H1 (cell line): ENCODE results near the gene DGKI. TPM values are rescaled to one million over a fixed set of nuclear protein-coding genes. Genes with fewer than 3 reads are reported as not detected.

Experiments used
- CTCF ChIA-PET: fragments of 300-600 bp; sonication (Branson Sonifier 250); formaldehyde crosslinking; loops from one replicate; lab custom pipeline; 2021; ENCODE audit not compliant: partially characterized antibody; lab: Charles Lee
- POLR2A ChIA-PET: fragments of 300-600 bp; sonication (Branson Sonifier 250); formaldehyde crosslinking; loops from one replicate; lab custom pipeline; 2021; ENCODE audit warnings: inconsistent platforms; ENCODE audit not compliant: partially characterized antibody; lab: Charles Lee
- DNase-seq, 2 experiments: peaks; one replicate each; pipeline versions ENCODE4 v3.0.0 to v3.0.0-alpha.2; 2010 to 2022; ENCODE audit warnings: low spot score in 2 of 2, low read depth in 1 of 2, mixed read lengths in 1 of 2
- FAIRE-seq: peaks from 2 replicates; lab custom pipeline; 2011; peaks lifted over from hg19 to GRCh38; lab: Jason Lieb, UNC
- H2AFZ ChIP-seq: 2 replicates; pipeline ENCODE4 v1.8.1; 2012; ENCODE audit warnings: low read length, inconsistent platforms
- H2AK5ac ChIP-seq: 2 replicates; pipeline ENCODE4 v1.6.1; 2013; ENCODE audit warnings: low read depth, low read length
- H2BK120ac ChIP-seq: replicated peaks from 2 replicates; pipeline ENCODE3; 2013; ENCODE audit warnings: low read depth, low read length, inconsistent platforms
- H2BK12ac ChIP-seq: 2 replicates; pipeline ENCODE4 v1.6.1; 2013; ENCODE audit warnings: low read depth, low read length
- H2BK15ac ChIP-seq: 2 replicates; pipeline ENCODE4 v1.6.1; 2013; ENCODE audit warnings: low read length
- H2BK20ac ChIP-seq: 2 replicates; pipeline ENCODE4 v1.6.1; 2013; ENCODE audit warnings: low read length
- H2BK5ac ChIP-seq: 2 replicates; pipeline ENCODE4 v1.6.1; 2013; ENCODE audit warnings: low read depth, low read length
- H3K14ac ChIP-seq: 2 replicates; pipeline ENCODE4 v1.6.1; 2013; ENCODE audit warnings: inconsistent platforms; ENCODE audit not compliant: insufficient read length
- H3K18ac ChIP-seq: 2 replicates; pipeline ENCODE4 v1.6.1; 2013; ENCODE audit warnings: low read length; ENCODE audit errors: extremely low read depth
- H3K23ac ChIP-seq: 2 replicates; pipeline ENCODE4 v1.6.1; 2013; ENCODE audit warnings: inconsistent platforms; ENCODE audit not compliant: insufficient read length
- H3K23me2 ChIP-seq: 2 replicates; pipeline ENCODE4 v1.6.1; 2013; ENCODE audit warnings: low read depth, low read length
- H3K27ac ChIP-seq: 2 replicates; pipeline ENCODE4 v1.6.1; 2011; ENCODE audit warnings: low read depth, low read length, inconsistent platforms
- H3K27me3 ChIP-seq, 4 experiments: replicated peaks in 1 of 4; 1 replicate in 1 of 4; 2 replicates in 3 of 4; pipeline versions ENCODE4 v1.6.1 to v1.8.1; 2011 to 2013; ENCODE audit warnings: low read length in 3 of 4, mild to moderate bottlenecking in 3 of 4, inconsistent platforms in 2 of 4, mixed read lengths in 2 of 4, moderate library complexity in 1 of 4; ENCODE audit not compliant: control insufficient read depth in 3 of 4, insufficient read depth in 3 of 4; ENCODE audit errors: extremely low read depth in 1 of 4
- H3K36me3 ChIP-seq, 4 experiments: 2 replicates each; pipeline versions ENCODE4 v1.6.1 to v1.8.1; 2011 to 2013; ENCODE audit warnings: mild to moderate bottlenecking in 4 of 4, low read length in 3 of 4, moderate library complexity in 2 of 4, control low read depth in 1 of 4, inconsistent platforms in 1 of 4; ENCODE audit not compliant: insufficient read depth in 4 of 4, control insufficient read depth in 2 of 4
- H3K4ac ChIP-seq: replicated peaks from 2 replicates; pipeline ENCODE3; 2013; ENCODE audit warnings: low read length, low read depth, mixed read lengths, inconsistent platforms; ENCODE audit not compliant: insufficient read length
- H3K4me1 ChIP-seq, 4 experiments: replicated peaks in 1 of 4; 1 replicate in 1 of 4; 2 replicates in 3 of 4; pipeline versions ENCODE4 v1.6.1 to v1.8.1; 2011 to 2013; ENCODE audit warnings: low read length in 3 of 4, inconsistent platforms in 2 of 4, mixed read lengths in 1 of 4; ENCODE audit not compliant: insufficient read depth in 4 of 4, control insufficient read depth in 3 of 4
- H3K4me2 ChIP-seq, 2 experiments: 2 replicates each; pipeline versions ENCODE4 v1.6.1 to v1.8.1; 2011 to 2013; ENCODE audit warnings: low read depth in 2 of 2, low read length in 2 of 2, control low read depth in 1 of 2, inconsistent platforms in 1 of 2, mild to moderate bottlenecking in 1 of 2; ENCODE audit not compliant: insufficient read depth in 1 of 2
- H3K4me3 ChIP-seq, 4 experiments: fragments of 200-600, 300-600 bp in 1 of 4; sonication (generic), shearing (Covaris generic), sonication (Bioruptor Twin) in 1 of 4; 2 replicates each; pipeline versions ENCODE4 v1.5.1 to v1.8.1; 2011 to 2016; ENCODE audit warnings: low read length in 4 of 4, low read depth in 3 of 4, control low read depth in 2 of 4, inconsistent platforms in 2 of 4, mild to moderate bottlenecking in 2 of 4, mixed read lengths in 1 of 4, moderate library complexity in 1 of 4; ENCODE audit not compliant: insufficient read depth in 2 of 4; ENCODE audit errors: extremely low read depth in 1 of 4
- H3K56ac ChIP-seq: replicated peaks from 2 replicates; pipeline ENCODE3; 2013; ENCODE audit warnings: low read depth, mild to moderate bottlenecking, mixed read lengths, low read length, inconsistent platforms; ENCODE audit not compliant: insufficient read length
- H3K79me1 ChIP-seq: 2 replicates; pipeline ENCODE4 v1.6.1; 2013; ENCODE audit warnings: low read depth, low read length, control low read depth
- H3K79me2 ChIP-seq, 2 experiments: 2 replicates each; pipeline versions ENCODE4 v1.6.1 to v1.8.1; 2012 to 2013; ENCODE audit warnings: low read length in 2 of 2, mild to moderate bottlenecking in 2 of 2, inconsistent platforms in 1 of 2; ENCODE audit not compliant: insufficient read depth in 2 of 2, control insufficient read depth in 1 of 2
- H3K9ac ChIP-seq, 4 experiments: replicated peaks in 1 of 4; 1 replicate in 1 of 4; 2 replicates in 3 of 4; pipeline versions ENCODE4 v1.6.1 to v1.8.1; 2011 to 2013; ENCODE audit warnings: low read depth in 3 of 4, low read length in 3 of 4, control low read depth in 2 of 4, mild to moderate bottlenecking in 2 of 4, moderate library complexity in 2 of 4, inconsistent platforms in 1 of 4; ENCODE audit errors: extremely low read depth in 1 of 4
- H3K9me3 ChIP-seq, 2 experiments: 2 replicates each; pipeline versions ENCODE4 v1.6.1 to v1.8.1; 2012 to 2013; ENCODE audit warnings: mild to moderate bottlenecking in 2 of 2, moderate library complexity in 2 of 2, control low read depth in 1 of 2, inconsistent platforms in 1 of 2, low read depth in 1 of 2, low read length in 1 of 2, mixed read lengths in 1 of 2; ENCODE audit not compliant: insufficient read depth in 2 of 2
- H4K20me1 ChIP-seq, 2 experiments: replicated peaks in 1 of 2; 2 replicates each; pipeline versions ENCODE3 to v1.8.1; 2011 to 2013; ENCODE audit warnings: inconsistent platforms in 2 of 2, low read length in 2 of 2, mild to moderate bottlenecking in 1 of 2; ENCODE audit not compliant: insufficient read depth in 2 of 2, control insufficient read depth in 1 of 2
- H4K5ac ChIP-seq: 2 replicates; pipeline ENCODE4 v1.6.1; 2013; ENCODE audit warnings: low read length, low read depth, mixed read lengths, inconsistent platforms; ENCODE audit not compliant: insufficient read length
- H4K8ac ChIP-seq: 2 replicates; pipeline ENCODE4 v1.8.0; 2013; ENCODE audit warnings: mild to moderate bottlenecking, moderate library complexity, low read length, inconsistent platforms; ENCODE audit not compliant: insufficient read depth; ENCODE audit errors: extremely low read depth
- H4K91ac ChIP-seq: replicated peaks from 2 replicates; pipeline ENCODE3; 2013; ENCODE audit warnings: low read length, mixed read lengths, inconsistent platforms; ENCODE audit not compliant: insufficient read length
- ATF3 ChIP-seq: IDR thresholded peaks from 2 replicates; pipeline ENCODE4 v1.6.1; 2011; ENCODE audit warnings: low read depth, mild to moderate bottlenecking, low read length; ENCODE audit not compliant: insufficient read depth
- BACH1 ChIP-seq: IDR thresholded peaks from 2 replicates; pipeline ENCODE4 v1.6.1; 2012; ENCODE audit warnings: low read length, improper control_type of control experiment
- GTF2F1 ChIP-seq: IDR thresholded peaks from 2 replicates; pipeline ENCODE4 v1.6.1; 2012; ENCODE audit warnings: low read depth, low read length, improper control_type of control experiment, borderline replicate concordance
- JUND ChIP-seq: IDR thresholded peaks from 2 replicates; pipeline ENCODE4 v1.6.1; 2011; ENCODE audit warnings: mild to moderate bottlenecking, improper control_type of control experiment, low read length
- KDM1A ChIP-seq: fragments of 200-600, 300-600 bp; sonication (generic); IDR thresholded peaks from 2 replicates; pipeline ENCODE4 v1.7.1; 2016; ENCODE audit warnings: mild to moderate bottlenecking, low read length, borderline replicate concordance
- RNF2 ChIP-seq: fragments of 200-900, 300-1000 bp; sonication (generic); IDR thresholded peaks from 2 replicates; pipeline ENCODE4 v1.7.1; 2016; ENCODE audit warnings: borderline replicate concordance, low read depth, mild to moderate bottlenecking, antibody characterized with exemption, low read length; ENCODE audit not compliant: poor library complexity, severe bottlenecking; ENCODE audit errors: missing control alignments
- SRF ChIP-seq: IDR thresholded peaks from 2 replicates; pipeline ENCODE4 v1.6.1; 2011; ENCODE audit warnings: mild to moderate bottlenecking, low read depth, low read length, moderate library complexity
- TBP ChIP-seq: IDR thresholded peaks from 2 replicates; pipeline ENCODE4 v1.6.1; 2011; ENCODE audit warnings: low read depth, low read length, improper control_type of control experiment
- USF2 ChIP-seq: IDR thresholded peaks from 2 replicates; pipeline ENCODE4 v1.6.1; 2011; ENCODE audit warnings: low read length, improper control_type of control experiment
- WGBS, 2 experiments: shearing (Covaris generic) in 1 of 2; methylation state at CpG; one replicate each; pipeline versions ENCODE4 v1.1.6 to v1.1.7; 2013 to 2015; ENCODE audit warnings: low lambda C conversion rate in 2 of 2, mixed read lengths in 2 of 2, inconsistent platforms in 1 of 2, low coverage in 1 of 2, missing lambda C conversion rate in 1 of 2; ENCODE audit not compliant: insufficient replicate concordance in 2 of 2, insufficient coverage in 1 of 2, insufficient read length in 1 of 2; ENCODE audit errors: extremely low coverage in 1 of 2, missing lambda C conversion rate in 1 of 2; 5-methylcytosine and 5-hydroxymethylcytosine counted together
- polyA plus RNA-seq, 7 experiments: library from polyadenylated mRNA; depleted of rRNA in 3 of 7; stranded (reverse) in 5 of 7; unstranded in 2 of 7; fragments of >200 nt in 5 of 7; fragments of 200-250 nt in 2 of 7; gene quantifications; 1 replicate in 5 of 7; 2 replicates in 1 of 7; 4 replicates in 1 of 7; pipeline versions ENCODE4 v1.2.1 to v1.2.3, GENCODE V29; 2011 to 2013; ENCODE audit warnings: missing spikeins in 2 of 7, mixed read lengths in 2 of 7
- total RNA-seq: library from RNA; stranded (reverse); fragmentation: NEBNext Ultra II Directional; extraction: Animal tissue kit (Norgen Biotek cat#: 25700); gene quantifications from 2 replicates; pipeline ENCODE4 v1.2.1, GENCODE V29; 2021

The DGKI gene
- total and polyA plus RNA-seq, 2 of the 8 experiments (the other 6 are each of a cell fraction or from before 2014, with no cell fraction given) = 0.20 to 0.71 TPM

- 0 out of 4 replicates have a peak, but pooled peaks cover 0 to 2% of the 10 kb centered on the region in 2 experiments for H3K9me3 ChIP-seq
- H2BK120ac ChIP-seq = no peak overlapping the region
- no peak overlapping the region for H4K91ac ChIP-seq
- no peaks in the 10 kb centered on the region for H3K79me1 ChIP-seq
- 0 out of 2 replicates have a peak overlapping the region, but pooled peaks have one; percentile 64 for H2BK20ac ChIP-seq
- peaks cover 0 to 8% (median 4%) of the 10 kb centered on the region in 4 experiments; a peak in 3 of 7 replicates for H3K4me1 ChIP-seq
- no peaks in the 10 kb centered on the region for H3K79me2 ChIP-seq
- TF ChIP-seq GTF2F1 = no peak
- TF ChIP-seq USF2 = no peak
- no peak for TF ChIP-seq SRF
- peak; percentile 84 for TF ChIP-seq JUND
- no peak for TF ChIP-seq BACH1
- no peak for TF ChIP-seq ATF3
- no peak for TF ChIP-seq RNF2
- TF ChIP-seq TBP = no peak
- TF ChIP-seq KDM1A = no peak
- no peak overlapping the region for H2AK5ac ChIP-seq
- DNase-seq (peak; percentile 25 to 47), FAIRE-seq (no peak)
- no peak overlapping the region for H4K5ac ChIP-seq
- no peak overlapping the region for H2BK15ac ChIP-seq
- H4K20me1 ChIP-seq = no peaks in the 10 kb centered on the region
- no peaks in the 10 kb centered on the region for H3K23me2 ChIP-seq
- no peak overlapping the region for H2BK12ac ChIP-seq
- no peak overlapping the region for H3K4ac ChIP-seq
- H3K27ac ChIP-seq = no peak overlapping the region
- H2AFZ ChIP-seq = 0 out of 2 replicates have a peak overlapping the region, but pooled peaks have one; percentile 51
- POLR2A ChIA-PET = interaction anchor here (0.6 to 1.1 kb wide), 2 partner anchors 11 to 316 kb away, joined by 3 read pairs; no protein-coding TSS in a partner anchor
- peak overlapping the region; percentile 11 to 19; a peak in 1 of 4 replicates for H3K4me2 ChIP-seq
- no peak overlapping the region for H3K56ac ChIP-seq
- no peak overlapping the region for H2BK5ac ChIP-seq
- no peak overlapping the region for H3K14ac ChIP-seq
- no peak overlapping the region for H3K23ac ChIP-seq
- CTCF ChIA-PET = interaction anchor here (0.8 to 1.3 kb wide), 3 partner anchors 57 to 131 kb away, joined by 3 to 4 read pairs (median 3); no protein-coding TSS in a partner anchor
- no peak overlapping the region for H4K8ac ChIP-seq
- H3K9ac ChIP-seq = no peak overlapping the region
- 0 out of 8 replicates have a peak overlapping the region, but pooled peaks of 1 of the 4 experiments have one; percentile 15 for H3K4me3 ChIP-seq
- WGBS, 2 experiments = 60% methylated on average over 7 of the region's 7 CpGs; no CpG with 5 or more reads in 1 of the 2 experiments
- H3K36me3 ChIP-seq = no peaks in the 10 kb centered on the region
- H3K27me3 ChIP-seq = no peaks in the 10 kb centered on the region
- H3K18ac ChIP-seq = 0 out of 2 replicates have a peak overlapping the region, but pooled peaks have one; percentile 66
Observed at GRCh38 chr7:137717811-137718271, 128.9 kb downstream of the DGKI start.
